WTC11 (cell line): Measurements from ENCODE around the gene PRICKLE3. TPM values are rescaled to one million over a fixed set of nuclear protein-coding genes. Genes with fewer than 3 reads are reported as not detected.

ENCODE experiments used
- ATAC-seq: fragments of 200-7000 bp; cut with Tn5 transposase; 2 replicates; pipeline ENCODE4 v1.10.0; 2021; ENCODE audit warnings: mild to moderate bottlenecking, moderate library complexity
- CTCF ChIA-PET: fragments of 300-600 bp; sonication (Branson Sonifier 250); formaldehyde crosslinking; loops from one replicate; lab custom pipeline; 2021; ENCODE audit warnings: antibody characterized with exemption; lab: Charles Lee
- POLR2A ChIA-PET: fragments of 350-600 bp; sonication (Branson Sonifier 250); formaldehyde crosslinking; loops from one replicate; lab custom pipeline; 2021; ENCODE audit warnings: antibody characterized with exemption; lab: Charles Lee
- DNase-seq: peaks from one replicate; pipeline ENCODE4 v3.0.0; 2021; ENCODE audit warnings: low spot score
- H3K27ac Mint-ChIP-seq: 2 replicates; pipeline ENCODE4 v1.8.0; 2021; ENCODE audit warnings: mixed read lengths
- H3K27me3 Mint-ChIP-seq: 2 replicates; pipeline ENCODE4 v1.8.0; 2021; ENCODE audit warnings: low read depth, mild to moderate bottlenecking, moderate library complexity, mixed read lengths
- H3K36me3 Mint-ChIP-seq: 2 replicates; pipeline ENCODE4 v1.8.0; 2021; ENCODE audit warnings: mixed read lengths
- H3K4me1 Mint-ChIP-seq: 2 replicates; pipeline ENCODE4 v1.8.0; 2022; ENCODE audit warnings: mixed read lengths
- H3K4me3 Mint-ChIP-seq: 2 replicates; pipeline ENCODE4 v1.8.0; 2021; ENCODE audit warnings: mild to moderate bottlenecking, moderate library complexity, mixed read lengths
- H3K9me3 Mint-ChIP-seq: 2 replicates; pipeline ENCODE4 v1.8.0; 2021; ENCODE audit warnings: mixed read lengths
- CBFB ChIP-seq: sonication (generic); formaldehyde crosslinking; IDR thresholded peaks from 2 replicates; pipeline ENCODE4 v1.8.1; 2022; ENCODE audit warnings: mild to moderate bottlenecking, low read depth, missing genetic modification reagents
- NFYB ChIP-seq: sonication (generic); formaldehyde crosslinking; conservative IDR thresholded peaks from 2 replicates; pipeline ENCODE4 v1.8.0; 2022; ENCODE audit warnings: low read depth, missing genetic modification reagents
- PRRX2 ChIP-seq: fragments of 250-450 bp; sonication (Bioruptor Pico); IDR thresholded peaks from 2 replicates; pipeline ENCODE4 v1.8.0; 2021; ENCODE audit warnings: mild to moderate bottlenecking
- RELA ChIP-seq: sonication (generic); formaldehyde crosslinking; IDR thresholded peaks from 2 replicates; pipeline ENCODE4 v1.8.1; 2022; ENCODE audit warnings: missing genetic modification reagents, mild to moderate bottlenecking, borderline replicate concordance
- SMAD3 ChIP-seq: sonication (generic); formaldehyde crosslinking; IDR thresholded peaks from 2 replicates; pipeline ENCODE4 v1.8.0; 2022; ENCODE audit warnings: missing genetic modification reagents, mild to moderate bottlenecking, borderline replicate concordance
- SOX15 ChIP-seq: fragments of 250-450 bp; sonication (Bioruptor Pico); IDR thresholded peaks from 2 replicates; pipeline ENCODE4 v1.9.0; 2021; ENCODE audit warnings: mild to moderate bottlenecking
- SP1 ChIP-seq: sonication (generic); formaldehyde crosslinking; conservative IDR thresholded peaks from 2 replicates; pipeline ENCODE4 v1.8.1; 2022; ENCODE audit warnings: missing genetic modification reagents
- total RNA-seq: library from RNA; stranded (reverse); gene quantifications from 3 replicates; pipeline ENCODE4 v1.2.3, GENCODE V29; 2021
- TF ChIP-seq, protein P1 (sequence below): fragments of 250-450 bp; sonication (Bioruptor Pico); conservative IDR thresholded peaks from 2 replicates; pipeline ENCODE4 v1.9.0; 2021; ENCODE audit warnings: mild to moderate bottlenecking
- TF ChIP-seq, protein P2 (sequence below): fragments of 250-450 bp; sonication (Bioruptor Pico); IDR thresholded peaks from 2 replicates; pipeline ENCODE4 v1.9.0; 2021; ENCODE audit warnings: moderate library complexity, mild to moderate bottlenecking, inconsistent platforms, borderline replicate concordance
- TF ChIP-seq, protein P3 (sequence below): sonication (generic); formaldehyde crosslinking; IDR thresholded peaks from 2 replicates; pipeline ENCODE4 v1.8.1; 2022; ENCODE audit warnings: mild to moderate bottlenecking, missing genetic modification reagents, moderate library complexity, borderline replicate concordance
- TF ChIP-seq, protein P4 (sequence below): fragments of 250-450 bp; sonication (Bioruptor Pico); IDR thresholded peaks from 2 replicates; pipeline ENCODE4 v1.8.0; 2021; ENCODE audit warnings: mild to moderate bottlenecking
- TF ChIP-seq, protein P5 (sequence below): sonication (generic); formaldehyde crosslinking; IDR thresholded peaks from 2 replicates; pipeline ENCODE4 v1.8.1; 2023; ENCODE audit warnings: mild to moderate bottlenecking, moderate library complexity, missing genetic modification reagents
- TF ChIP-seq, protein P6 (sequence below): fragments of 200-600 bp; IDR thresholded peaks from 2 replicates; pipeline ENCODE4 v1.8.0; 2022; ENCODE audit warnings: antibody characterized with exemption
- TF ChIP-seq, protein P7 (sequence below): fragments of 250-450 bp; sonication (Bioruptor Pico); IDR thresholded peaks from 2 replicates; pipeline ENCODE4 v1.9.0; 2021; ENCODE audit warnings: mild to moderate bottlenecking, borderline replicate concordance
- TF ChIP-seq, protein P8 (sequence below): sonication (generic); formaldehyde crosslinking; conservative IDR thresholded peaks from 2 replicates; pipeline ENCODE4 v1.8.1; 2022; ENCODE audit warnings: mild to moderate bottlenecking, missing genetic modification reagents
- TF ChIP-seq, protein P9 (sequence below): sonication (generic); formaldehyde crosslinking; IDR thresholded peaks from 2 replicates; pipeline ENCODE4 v1.8.1; 2023; ENCODE audit warnings: mild to moderate bottlenecking, missing genetic modification reagents, moderate library complexity

The PRICKLE3 gene
- total RNA-seq, 1 experiment from 2014 or later = 14.6 TPM

DNA sequence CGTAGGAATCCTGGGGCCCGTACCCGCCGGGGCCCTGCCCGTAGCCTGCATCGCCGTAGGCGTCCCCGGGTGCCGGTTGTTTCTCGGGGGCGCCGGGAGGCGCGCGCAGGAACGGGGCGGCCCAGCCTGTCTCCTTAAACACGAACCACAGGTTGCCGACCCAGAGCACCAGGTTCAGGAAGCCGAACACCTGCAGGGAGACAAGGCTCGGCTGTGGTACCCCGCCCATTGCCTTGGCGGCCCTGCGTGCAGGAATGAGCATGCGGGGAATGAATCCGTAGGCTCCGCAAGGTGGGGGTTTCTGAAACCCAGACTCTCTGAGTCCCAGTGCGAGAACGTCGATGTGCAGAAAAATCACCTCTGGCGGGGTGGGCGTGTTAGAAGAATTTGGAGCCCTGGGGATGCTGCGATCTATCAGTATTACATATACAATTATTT is 5.4 kb upstream of the PRICKLE3 start (continued):
- TF ChIP-seq, protein P1, sequence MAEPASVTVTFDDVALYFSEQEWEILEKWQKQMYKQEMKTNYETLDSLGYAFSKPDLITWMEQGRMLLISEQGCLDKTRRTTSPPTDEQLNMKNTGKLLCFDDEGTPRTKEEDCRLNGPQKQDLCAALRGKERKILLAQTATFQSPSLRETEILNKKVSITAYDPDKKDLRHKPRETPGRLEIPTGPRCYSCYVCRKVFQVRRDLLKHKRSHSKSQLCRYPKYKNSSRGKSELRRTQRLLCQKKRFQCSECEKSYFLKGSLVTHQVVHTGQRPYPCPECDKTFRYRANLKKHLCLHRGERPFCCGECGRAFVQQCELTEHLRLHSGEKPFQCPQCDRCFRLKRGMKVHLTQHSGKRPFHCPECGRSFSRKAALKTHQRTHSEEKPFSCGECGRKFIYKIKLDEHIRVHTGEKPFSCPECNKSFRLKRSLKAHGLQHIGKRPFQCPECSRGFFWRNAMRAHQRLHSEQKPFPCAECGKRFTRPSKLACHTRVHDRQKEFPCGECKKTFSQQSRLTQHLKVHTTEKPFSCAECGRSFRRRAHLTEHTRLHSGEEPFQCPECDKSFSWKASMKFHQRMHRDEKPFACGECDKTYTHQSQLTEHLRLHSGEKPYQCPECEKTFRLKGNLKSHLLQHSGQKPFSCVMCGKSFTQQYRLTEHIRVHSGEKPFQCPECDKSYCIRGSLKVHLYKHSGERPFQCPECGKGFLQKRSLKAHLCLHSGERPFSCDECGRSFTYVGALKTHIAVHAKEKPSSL (CRISPR knock-in tag) = no peak

DNA sequence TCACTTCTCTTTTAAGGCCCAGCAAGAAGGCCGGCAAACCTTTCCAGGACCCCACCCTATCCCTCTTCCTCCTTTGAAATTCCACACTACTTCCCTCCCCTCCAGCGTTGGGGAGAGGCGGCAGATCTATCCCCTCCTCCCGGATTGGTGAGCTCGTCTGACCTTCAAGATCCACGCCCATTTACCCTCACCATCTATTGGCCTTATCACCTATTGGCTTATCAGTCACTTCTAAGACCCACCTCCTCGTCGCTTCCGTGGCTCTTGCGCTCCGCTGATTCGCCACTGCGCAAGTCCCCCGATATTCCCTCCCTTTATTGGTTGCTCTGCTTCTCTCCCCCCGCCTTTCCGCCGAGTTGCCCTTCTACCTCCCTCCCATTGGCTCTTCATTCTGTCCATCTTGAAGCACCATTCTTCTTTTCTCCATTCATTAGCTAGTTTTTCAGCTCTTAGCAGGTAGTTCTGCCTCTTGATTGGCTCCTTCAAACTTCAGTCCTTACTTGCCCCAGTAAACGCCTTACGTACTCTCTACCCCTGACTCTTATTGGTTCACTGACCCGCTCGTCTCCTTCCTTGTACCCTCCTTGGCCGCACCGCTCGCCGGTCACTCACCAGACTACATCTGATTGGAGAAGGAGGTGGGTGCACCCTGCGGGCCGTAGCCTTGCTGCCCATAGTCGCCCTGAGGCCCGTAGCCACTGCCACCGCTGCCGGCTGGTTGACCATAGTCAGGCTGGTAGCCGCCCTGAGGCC is 4.8 kb upstream of the PRICKLE3 start:
- H3K4me1 Mint-ChIP-seq = peaks cover 32% of the 10 kb centered on the region
- peak; percentile 81 for DNase-seq
- no peaks in the 10 kb centered on the region; the same call in 1 of the 2 replicates for H3K27me3 Mint-ChIP-seq
- POLR2A ChIA-PET = interaction anchor here (0.5 to 1.5 kb wide), 6 partner anchors 18 to 121 kb away, joined by 3 to 4 read pairs (median 4); no protein-coding TSS in a partner anchor
- peak overlapping the region; percentile 83 for H3K4me3 Mint-ChIP-seq
- H3K27ac Mint-ChIP-seq = peak overlapping the region; percentile 84
- peak; percentile 89 for ATAC-seq
- CTCF ChIA-PET = interaction anchor here (0.7 to 1.7 kb wide), 16 partner anchors 14 to 101 kb away, joined by 3 to 13 read pairs (median 4); partner anchors contain the start of gene CCDC22
- TF ChIP-seq, protein P2, sequence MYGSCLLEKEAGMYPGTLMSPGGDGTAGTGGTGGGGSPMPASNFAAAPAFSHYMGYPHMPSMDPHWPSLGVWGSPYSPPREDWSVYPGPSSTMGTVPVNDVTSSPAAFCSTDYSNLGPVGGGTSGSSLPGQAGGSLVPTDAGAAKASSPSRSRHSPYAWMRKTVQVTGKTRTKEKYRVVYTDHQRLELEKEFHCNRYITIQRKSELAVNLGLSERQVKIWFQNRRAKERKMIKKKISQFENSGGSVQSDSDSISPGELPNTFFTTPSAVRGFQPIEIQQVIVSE (CRISPR knock-in tag) = no peak
- TF ChIP-seq, protein P3, sequence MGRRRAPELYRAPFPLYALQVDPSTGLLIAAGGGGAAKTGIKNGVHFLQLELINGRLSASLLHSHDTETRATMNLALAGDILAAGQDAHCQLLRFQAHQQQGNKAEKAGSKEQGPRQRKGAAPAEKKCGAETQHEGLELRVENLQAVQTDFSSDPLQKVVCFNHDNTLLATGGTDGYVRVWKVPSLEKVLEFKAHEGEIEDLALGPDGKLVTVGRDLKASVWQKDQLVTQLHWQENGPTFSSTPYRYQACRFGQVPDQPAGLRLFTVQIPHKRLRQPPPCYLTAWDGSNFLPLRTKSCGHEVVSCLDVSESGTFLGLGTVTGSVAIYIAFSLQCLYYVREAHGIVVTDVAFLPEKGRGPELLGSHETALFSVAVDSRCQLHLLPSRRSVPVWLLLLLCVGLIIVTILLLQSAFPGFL (CRISPR knock-in tag) = no peak
- TF ChIP-seq SP1 (CRISPR knock-in tag) (peak; percentile 53), NFYB (peak; percentile 82), PRRX2 (CRISPR knock-in tag) (no peak), SOX15 (CRISPR knock-in tag) (no peak)
- TF ChIP-seq, protein P4, sequence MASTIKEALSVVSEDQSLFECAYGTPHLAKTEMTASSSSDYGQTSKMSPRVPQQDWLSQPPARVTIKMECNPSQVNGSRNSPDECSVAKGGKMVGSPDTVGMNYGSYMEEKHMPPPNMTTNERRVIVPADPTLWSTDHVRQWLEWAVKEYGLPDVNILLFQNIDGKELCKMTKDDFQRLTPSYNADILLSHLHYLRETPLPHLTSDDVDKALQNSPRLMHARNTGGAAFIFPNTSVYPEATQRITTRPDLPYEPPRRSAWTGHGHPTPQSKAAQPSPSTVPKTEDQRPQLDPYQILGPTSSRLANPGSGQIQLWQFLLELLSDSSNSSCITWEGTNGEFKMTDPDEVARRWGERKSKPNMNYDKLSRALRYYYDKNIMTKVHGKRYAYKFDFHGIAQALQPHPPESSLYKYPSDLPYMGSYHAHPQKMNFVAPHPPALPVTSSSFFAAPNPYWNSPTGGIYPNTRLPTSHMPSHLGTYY (CRISPR knock-in tag) = no peak
- no peaks in the 10 kb centered on the region for H3K9me3 Mint-ChIP-seq
- no peaks in the 10 kb centered on the region for H3K36me3 Mint-ChIP-seq

DNA sequence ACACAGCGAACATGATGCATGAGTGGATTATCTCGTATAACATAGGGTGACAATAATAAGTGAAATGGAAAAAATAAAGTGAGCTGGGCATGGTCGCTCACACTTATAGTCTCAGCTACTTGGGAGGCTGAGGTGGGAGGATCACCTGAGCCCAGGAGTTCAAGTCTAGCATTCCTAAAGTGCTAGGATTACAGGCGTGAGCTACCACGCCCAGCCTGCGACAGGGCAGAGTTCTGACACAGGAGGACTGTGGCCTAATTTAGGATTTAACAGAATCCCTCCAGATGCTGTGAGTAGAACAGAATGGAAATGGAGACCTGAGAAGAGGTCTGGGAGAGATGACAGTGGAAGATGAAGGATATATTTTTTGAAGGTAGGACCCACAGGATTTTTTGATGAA is 3.4 kb upstream of the PRICKLE3 start:
- Mint-ChIP-seq H3K27ac (no peak overlapping the region), H3K27me3 (no peaks in the 10 kb centered on the region; the same call in 1 of the 2 replicates), H3K4me3 (peak overlapping the region; percentile 83), H3K4me1 (peaks cover 32% of the 10 kb centered on the region), H3K36me3 (no peaks in the 10 kb centered on the region), H3K9me3 (no peaks in the 10 kb centered on the region)
- DNase-seq (no peak), ATAC-seq (no peak)
- CTCF ChIA-PET = no interaction called here
- POLR2A ChIA-PET = no interaction called here
- TF ChIP-seq RELA = no peak
- TF ChIP-seq, protein P5, sequence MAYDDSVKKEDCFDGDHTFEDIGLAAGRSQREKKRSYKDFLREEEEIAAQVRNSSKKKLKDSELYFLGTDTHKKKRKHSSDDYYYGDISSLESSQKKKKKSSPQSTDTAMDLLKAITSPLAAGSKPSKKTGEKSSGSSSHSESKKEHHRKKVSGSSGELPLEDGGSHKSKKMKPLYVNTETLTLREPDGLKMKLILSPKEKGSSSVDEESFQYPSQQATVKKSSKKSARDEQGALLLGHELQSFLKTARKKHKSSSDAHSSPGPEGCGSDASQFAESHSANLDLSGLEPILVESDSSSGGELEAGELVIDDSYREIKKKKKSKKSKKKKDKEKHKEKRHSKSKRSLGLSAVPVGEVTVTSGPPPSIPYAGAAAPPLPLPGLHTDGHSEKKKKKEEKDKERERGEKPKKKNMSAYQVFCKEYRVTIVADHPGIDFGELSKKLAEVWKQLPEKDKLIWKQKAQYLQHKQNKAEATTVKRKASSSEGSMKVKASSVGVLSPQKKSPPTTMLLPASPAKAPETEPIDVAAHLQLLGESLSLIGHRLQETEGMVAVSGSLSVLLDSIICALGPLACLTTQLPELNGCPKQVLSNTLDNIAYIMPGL = no peak
- TF ChIP-seq, protein P6, sequence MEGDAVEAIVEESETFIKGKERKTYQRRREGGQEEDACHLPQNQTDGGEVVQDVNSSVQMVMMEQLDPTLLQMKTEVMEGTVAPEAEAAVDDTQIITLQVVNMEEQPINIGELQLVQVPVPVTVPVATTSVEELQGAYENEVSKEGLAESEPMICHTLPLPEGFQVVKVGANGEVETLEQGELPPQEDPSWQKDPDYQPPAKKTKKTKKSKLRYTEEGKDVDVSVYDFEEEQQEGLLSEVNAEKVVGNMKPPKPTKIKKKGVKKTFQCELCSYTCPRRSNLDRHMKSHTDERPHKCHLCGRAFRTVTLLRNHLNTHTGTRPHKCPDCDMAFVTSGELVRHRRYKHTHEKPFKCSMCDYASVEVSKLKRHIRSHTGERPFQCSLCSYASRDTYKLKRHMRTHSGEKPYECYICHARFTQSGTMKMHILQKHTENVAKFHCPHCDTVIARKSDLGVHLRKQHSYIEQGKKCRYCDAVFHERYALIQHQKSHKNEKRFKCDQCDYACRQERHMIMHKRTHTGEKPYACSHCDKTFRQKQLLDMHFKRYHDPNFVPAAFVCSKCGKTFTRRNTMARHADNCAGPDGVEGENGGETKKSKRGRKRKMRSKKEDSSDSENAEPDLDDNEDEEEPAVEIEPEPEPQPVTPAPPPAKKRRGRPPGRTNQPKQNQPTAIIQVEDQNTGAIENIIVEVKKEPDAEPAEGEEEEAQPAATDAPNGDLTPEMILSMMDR = no peak
- TF ChIP-seq SMAD3 (CRISPR knock-in tag) = no peak
- TF ChIP-seq, protein P7, sequence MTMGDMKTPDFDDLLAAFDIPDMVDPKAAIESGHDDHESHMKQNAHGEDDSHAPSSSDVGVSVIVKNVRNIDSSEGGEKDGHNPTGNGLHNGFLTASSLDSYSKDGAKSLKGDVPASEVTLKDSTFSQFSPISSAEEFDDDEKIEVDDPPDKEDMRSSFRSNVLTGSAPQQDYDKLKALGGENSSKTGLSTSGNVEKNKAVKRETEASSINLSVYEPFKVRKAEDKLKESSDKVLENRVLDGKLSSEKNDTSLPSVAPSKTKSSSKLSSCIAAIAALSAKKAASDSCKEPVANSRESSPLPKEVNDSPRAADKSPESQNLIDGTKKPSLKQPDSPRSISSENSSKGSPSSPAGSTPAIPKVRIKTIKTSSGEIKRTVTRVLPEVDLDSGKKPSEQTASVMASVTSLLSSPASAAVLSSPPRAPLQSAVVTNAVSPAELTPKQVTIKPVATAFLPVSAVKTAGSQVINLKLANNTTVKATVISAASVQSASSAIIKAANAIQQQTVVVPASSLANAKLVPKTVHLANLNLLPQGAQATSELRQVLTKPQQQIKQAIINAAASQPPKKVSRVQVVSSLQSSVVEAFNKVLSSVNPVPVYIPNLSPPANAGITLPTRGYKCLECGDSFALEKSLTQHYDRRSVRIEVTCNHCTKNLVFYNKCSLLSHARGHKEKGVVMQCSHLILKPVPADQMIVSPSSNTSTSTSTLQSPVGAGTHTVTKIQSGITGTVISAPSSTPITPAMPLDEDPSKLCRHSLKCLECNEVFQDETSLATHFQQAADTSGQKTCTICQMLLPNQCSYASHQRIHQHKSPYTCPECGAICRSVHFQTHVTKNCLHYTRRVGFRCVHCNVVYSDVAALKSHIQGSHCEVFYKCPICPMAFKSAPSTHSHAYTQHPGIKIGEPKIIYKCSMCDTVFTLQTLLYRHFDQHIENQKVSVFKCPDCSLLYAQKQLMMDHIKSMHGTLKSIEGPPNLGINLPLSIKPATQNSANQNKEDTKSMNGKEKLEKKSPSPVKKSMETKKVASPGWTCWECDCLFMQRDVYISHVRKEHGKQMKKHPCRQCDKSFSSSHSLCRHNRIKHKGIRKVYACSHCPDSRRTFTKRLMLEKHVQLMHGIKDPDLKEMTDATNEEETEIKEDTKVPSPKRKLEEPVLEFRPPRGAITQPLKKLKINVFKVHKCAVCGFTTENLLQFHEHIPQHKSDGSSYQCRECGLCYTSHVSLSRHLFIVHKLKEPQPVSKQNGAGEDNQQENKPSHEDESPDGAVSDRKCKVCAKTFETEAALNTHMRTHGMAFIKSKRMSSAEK (CRISPR knock-in tag) = no peak
- TF ChIP-seq CBFB (CRISPR knock-in tag) = no peak
- TF ChIP-seq, protein P8, sequence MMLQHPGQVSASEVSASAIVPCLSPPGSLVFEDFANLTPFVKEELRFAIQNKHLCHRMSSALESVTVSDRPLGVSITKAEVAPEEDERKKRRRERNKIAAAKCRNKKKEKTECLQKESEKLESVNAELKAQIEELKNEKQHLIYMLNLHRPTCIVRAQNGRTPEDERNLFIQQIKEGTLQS (CRISPR knock-in tag) = no peak
- TF ChIP-seq, protein P9, sequence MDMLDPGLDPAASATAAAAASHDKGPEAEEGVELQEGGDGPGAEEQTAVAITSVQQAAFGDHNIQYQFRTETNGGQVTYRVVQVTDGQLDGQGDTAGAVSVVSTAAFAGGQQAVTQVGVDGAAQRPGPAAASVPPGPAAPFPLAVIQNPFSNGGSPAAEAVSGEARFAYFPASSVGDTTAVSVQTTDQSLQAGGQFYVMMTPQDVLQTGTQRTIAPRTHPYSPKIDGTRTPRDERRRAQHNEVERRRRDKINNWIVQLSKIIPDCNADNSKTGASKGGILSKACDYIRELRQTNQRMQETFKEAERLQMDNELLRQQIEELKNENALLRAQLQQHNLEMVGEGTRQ = no peak
